Measurements from ENCODE around the gene ABT1. TPM values are rescaled to one million over a fixed set of nuclear protein-coding genes. Genes with fewer than 3 reads are reported as not detected.

Gene ABT1
- total and polyA plus RNA-seq, 2 of the 8 experiments (the other 6 are each of a cell fraction or from before 2014, with no cell fraction given), result 20.5 to 30.7 TPM

GRCh38 chr6:26609463-26609862 is 12.7 kb downstream of the ABT1 start:
- no peak overlapping the region for H4K5ac ChIP-seq (ENCODE audit: insufficient read length, low read depth, low read length)
- H3K9me3 ChIP-seq (ENCODE audit: insufficient read depth in 2 of 2, low read depth in 1 of 2, low read length in 1 of 2), result no peaks in the 10 kb centered on the region
- H2BK12ac ChIP-seq (ENCODE audit: low read depth, low read length), result no peak overlapping the region
- H2BK5ac ChIP-seq (ENCODE audit: low read depth, low read length), result no peak overlapping the region
- WGBS, 2 experiments (ENCODE audit: extremely low coverage in 1 of 2, insufficient coverage in 1 of 2, insufficient read length in 1 of 2, insufficient replicate concordance in 2 of 2, low coverage in 1 of 2, low lambda C conversion rate in 2 of 2, missing lambda C conversion rate in 1 of 2), result 88% methylated on average over 3 of the region's 3 CpGs; no CpG with 5 or more reads in 1 of the 2 experiments
- FAIRE-seq (no peak), DNase-seq (ENCODE audit: low read depth in 1 of 2, low spot score in 2 of 2) (no peak)
- no peak overlapping the region for H3K14ac ChIP-seq (ENCODE audit: insufficient read length)
- no peaks in the 10 kb centered on the region for H3K36me3 ChIP-seq (ENCODE audit: control insufficient read depth in 2 of 4, insufficient read depth in 4 of 4, low read length in 3 of 4)
- H2BK20ac ChIP-seq (ENCODE audit: low read length), result no peak overlapping the region
- peaks cover 28 to 44% (median 33%) of the 10 kb centered on the region in 4 experiments for H3K27me3 ChIP-seq (replicated peaks in 1 of 4; ENCODE audit: control insufficient read depth in 3 of 4, extremely low read depth in 1 of 4, insufficient read depth in 3 of 4, low read length in 3 of 4)
- H3K4me1 ChIP-seq (replicated peaks in 1 of 4; ENCODE audit: control insufficient read depth in 3 of 4, insufficient read depth in 4 of 4, low read length in 3 of 4), result no peaks in the 10 kb centered on the region; a peak in 1 of 7 replicates
- no peaks in the 10 kb centered on the region for H4K20me1 ChIP-seq (replicated peaks in 1 of 2; ENCODE audit: control insufficient read depth in 1 of 2, insufficient read depth in 2 of 2, low read length in 2 of 2)
- no peak overlapping the region for H2BK120ac ChIP-seq (replicated peaks; ENCODE audit: low read depth, low read length)
- H2AK5ac ChIP-seq (ENCODE audit: low read depth, low read length), result no peak overlapping the region
- H3K9ac ChIP-seq (replicated peaks in 1 of 4; ENCODE audit: extremely low read depth in 1 of 4, low read depth in 3 of 4, low read length in 3 of 4), result no peak overlapping the region
- no peak overlapping the region for H3K27ac ChIP-seq (ENCODE audit: low read depth, low read length)
- no peak overlapping the region for H4K8ac ChIP-seq (ENCODE audit: extremely low read depth, insufficient read depth, low read length)
- no peaks in the 10 kb centered on the region for H3K79me1 ChIP-seq (ENCODE audit: low read depth, low read length)
- no peak overlapping the region for H3K4me3 ChIP-seq (ENCODE audit: extremely low read depth in 1 of 4, insufficient read depth in 2 of 4, low read depth in 3 of 4, low read length in 4 of 4)
- H3K79me2 ChIP-seq (ENCODE audit: control insufficient read depth in 1 of 2, insufficient read depth in 2 of 2, low read length in 2 of 2), result no peaks in the 10 kb centered on the region
- H3K23ac ChIP-seq (ENCODE audit: insufficient read length), result no peak overlapping the region
- no peak overlapping the region for H3K4ac ChIP-seq (replicated peaks; ENCODE audit: insufficient read length, low read depth, low read length)
- no peak overlapping the region for H2AFZ ChIP-seq (ENCODE audit: low read length)
- no peak overlapping the region for H3K18ac ChIP-seq (ENCODE audit: extremely low read depth, low read length)
- H4K91ac ChIP-seq (replicated peaks; ENCODE audit: insufficient read length, low read length), result no peak overlapping the region
- H3K4me2 ChIP-seq (ENCODE audit: insufficient read depth in 1 of 2, low read depth in 2 of 2, low read length in 2 of 2), result no peak overlapping the region
- TF ChIP-seq RNF2 (IDR thresholded peaks at IDR 0.05; ENCODE audit: borderline replicate concordance, low read depth, low read length, missing control alignments, poor library complexity, severe bottlenecking) (no peak), KDM1A (IDR thresholded peaks at IDR 0.05; ENCODE audit: borderline replicate concordance, low read length) (no peak), TAF1 (IDR thresholded peaks at IDR 0.05; ENCODE audit: low read depth, low read length) (no peak), CHD1 (IDR thresholded peaks at IDR 0.05; ENCODE audit: low read depth, low read length) (no peak), CEBPB (IDR thresholded peaks at IDR 0.05; ENCODE audit: low read depth, low read length) (no peak), RAD21 (IDR thresholded peaks at IDR 0.05 in 1 of 2, conservative IDR thresholded peaks at IDR 0.05 in 1 of 2; ENCODE audit: low read depth in 2 of 2, low read length in 2 of 2) (no peak)
- no peak overlapping the region for H3K56ac ChIP-seq (replicated peaks; ENCODE audit: insufficient read length, low read depth, low read length)
- H3K23me2 ChIP-seq (ENCODE audit: low read depth, low read length), result peaks cover 13% of the 10 kb centered on the region; the same call in 1 of the 2 replicates
- CTCF ChIA-PET (ENCODE audit: partially characterized antibody), result interaction anchor here (0.6 kb wide), 1 partner anchor 941 kb away, joined by 4 read pairs; no protein-coding TSS in a partner anchor
- POLR2A ChIA-PET (ENCODE audit: partially characterized antibody), result no interaction called here
- no peak overlapping the region for H2BK15ac ChIP-seq (ENCODE audit: low read length)
